ENCODE results near the gene NOP14.

The NOP14 gene

GRCh38 chr4:2913168-2913567 lies 50.0 kb downstream of the NOP14 start:
- no peak for DNase-seq (ENCODE audit: low spot score)
- in situ Hi-C loops (cut with MboI; ENCODE audit: low sequenced_read_pairs, unreplicated experiment): no loop called here
- TF ChIP-seq, protein P1, sequence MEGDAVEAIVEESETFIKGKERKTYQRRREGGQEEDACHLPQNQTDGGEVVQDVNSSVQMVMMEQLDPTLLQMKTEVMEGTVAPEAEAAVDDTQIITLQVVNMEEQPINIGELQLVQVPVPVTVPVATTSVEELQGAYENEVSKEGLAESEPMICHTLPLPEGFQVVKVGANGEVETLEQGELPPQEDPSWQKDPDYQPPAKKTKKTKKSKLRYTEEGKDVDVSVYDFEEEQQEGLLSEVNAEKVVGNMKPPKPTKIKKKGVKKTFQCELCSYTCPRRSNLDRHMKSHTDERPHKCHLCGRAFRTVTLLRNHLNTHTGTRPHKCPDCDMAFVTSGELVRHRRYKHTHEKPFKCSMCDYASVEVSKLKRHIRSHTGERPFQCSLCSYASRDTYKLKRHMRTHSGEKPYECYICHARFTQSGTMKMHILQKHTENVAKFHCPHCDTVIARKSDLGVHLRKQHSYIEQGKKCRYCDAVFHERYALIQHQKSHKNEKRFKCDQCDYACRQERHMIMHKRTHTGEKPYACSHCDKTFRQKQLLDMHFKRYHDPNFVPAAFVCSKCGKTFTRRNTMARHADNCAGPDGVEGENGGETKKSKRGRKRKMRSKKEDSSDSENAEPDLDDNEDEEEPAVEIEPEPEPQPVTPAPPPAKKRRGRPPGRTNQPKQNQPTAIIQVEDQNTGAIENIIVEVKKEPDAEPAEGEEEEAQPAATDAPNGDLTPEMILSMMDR (IDR thresholded peaks at IDR 0.05; ENCODE audit: borderline replicate concordance, control extremely low read depth, extremely low read depth, insufficient read depth, missing control alignments): no peak

- no peak for DNase-seq (ENCODE audit: low spot score)
- in situ Hi-C loops (cut with MboI; ENCODE audit: low sequenced_read_pairs, unreplicated experiment): no loop called here
- TF ChIP-seq, protein P1 (IDR thresholded peaks at IDR 0.05; ENCODE audit: borderline replicate concordance, control extremely low read depth, extremely low read depth, insufficient read depth, missing control alignments): no peak
Measured at GRCh38 chr4:2911868-2912267, 51.3 kb downstream of the NOP14 start.

DNA sequence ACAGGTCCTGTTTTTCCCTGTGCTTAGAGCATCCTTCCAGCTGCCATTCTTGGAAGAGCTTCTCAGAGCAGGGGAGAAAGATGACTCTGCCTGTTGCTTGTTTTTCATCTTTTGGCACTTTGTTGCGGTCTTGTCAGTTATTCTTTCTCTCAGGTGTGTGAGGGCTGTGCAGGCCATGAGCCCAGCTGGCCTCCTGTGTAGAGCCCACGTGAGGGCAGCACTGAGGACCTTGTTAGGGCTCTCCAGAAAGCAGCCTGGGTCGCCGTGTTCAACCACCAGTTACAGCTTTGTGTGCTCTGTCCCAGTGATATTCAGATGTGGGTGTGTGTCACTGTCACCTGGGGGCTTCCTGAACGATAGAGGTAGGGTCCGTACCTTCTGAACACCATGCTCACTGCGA lies 52.8 kb downstream of the NOP14 start:
- DNase-seq (ENCODE audit: low spot score): no peak
- TF ChIP-seq, protein P1 (IDR thresholded peaks at IDR 0.05; ENCODE audit: borderline replicate concordance, control extremely low read depth, extremely low read depth, insufficient read depth, missing control alignments): no peak
- in situ Hi-C loops (cut with MboI; ENCODE audit: low sequenced_read_pairs, unreplicated experiment): no loop called here

- in situ Hi-C loops (cut with MboI; ENCODE audit: low sequenced_read_pairs, unreplicated experiment): no loop called here
- TF ChIP-seq, protein P1 (IDR thresholded peaks at IDR 0.05; ENCODE audit: borderline replicate concordance, control extremely low read depth, extremely low read depth, insufficient read depth, missing control alignments): no peak
- no peak for DNase-seq (ENCODE audit: low spot score)
Measured at GRCh38 chr4:2909583-2909982, 53.6 kb downstream of the NOP14 start.

DNA sequence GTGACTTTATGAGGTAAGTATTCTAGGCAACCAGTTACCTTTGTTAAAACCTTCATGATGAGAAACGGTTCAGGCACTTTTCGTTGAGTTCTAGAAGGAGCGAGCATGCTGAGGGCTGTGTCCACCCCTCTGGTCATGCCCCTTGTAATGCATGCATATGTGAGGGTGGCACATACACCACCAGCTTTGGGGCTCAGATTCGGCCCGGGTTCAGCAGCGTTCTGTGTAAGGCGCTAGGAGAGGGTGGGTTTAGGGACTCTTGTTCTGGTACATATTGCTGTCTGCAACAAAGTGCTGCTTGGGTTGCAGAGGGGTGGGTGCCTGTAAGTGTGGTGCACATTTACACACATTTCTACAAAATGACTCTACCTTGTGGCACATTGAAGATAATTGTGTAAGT lies 54.5 kb downstream of the NOP14 start:
- TF ChIP-seq, protein P1 (IDR thresholded peaks at IDR 0.05; ENCODE audit: borderline replicate concordance, control extremely low read depth, extremely low read depth, insufficient read depth, missing control alignments): no peak
- in situ Hi-C loops (cut with MboI; ENCODE audit: low sequenced_read_pairs, unreplicated experiment): no loop called here
- no peak for DNase-seq (ENCODE audit: low spot score)

GRCh38 chr4:2907706-2908293 lies 55.4 kb downstream of the NOP14 start:
- TF ChIP-seq, protein P1 (IDR thresholded peaks at IDR 0.05; ENCODE audit: borderline replicate concordance, control extremely low read depth, extremely low read depth, insufficient read depth, missing control alignments): no peak
- DNase-seq (ENCODE audit: low spot score): no peak
- in situ Hi-C loops (cut with MboI; ENCODE audit: low sequenced_read_pairs, unreplicated experiment): no loop called here
